Caki2 (cell line): Measurements from ENCODE around the gene TSC2. TPM values are rescaled to one million over a fixed set of nuclear protein-coding genes. Genes with fewer than 3 reads are reported as not detected.
"Not testable (repeated sequence)": the region's sequence is repeated elsewhere in the genome, so short reads cannot be mapped to it uniquely, and the experiment has no call there.

Source experiments
- DNase-seq: peaks from one replicate; pipeline ENCODE4 v3.0.0-alpha.2; 2015; ENCODE audit warnings: low read depth
- in situ Hi-C: cut with HindIII; loops from 2 replicates; pipeline ENCODE4 v1.10.0; 2016; ENCODE audit warnings: low sequenced_read_pairs, low pct_unique_long_range_greater_than_20kb, mixed read lengths
- total RNA-seq: library from RNA; depleted of rRNA; stranded (reverse); fragments of >200 nt; shearing (Covaris generic); gene quantifications from 2 replicates; pipeline ENCODE4 v1.2.3, GENCODE V29; 2014; ENCODE audit warnings: low replicate concordance; rRNA removed

TSC2 gene
- total RNA-seq, 1 experiment from 2014 or later = 31.5 TPM

GRCh38 chr16:2135770-2136490 is 88.1 kb downstream of the TSC2 start, which contains the start of gene PKD1:
TSS of gene PKD1 (minus strand) at chr16:2135898. CDS start at chr16:2135689, 209 bp downstream.
- in situ Hi-C loops = not testable (repeated sequence)
- peak; percentile 98 for DNase-seq

Other genes with a start within 250 kb of the TSC2 start
- gene HAGH, start 221.2 kb upstream of the TSC2 start, total RNA-seq = 205 and 219 TPM in 2 replicates
- gene FAHD1, start 220.8 kb upstream of the TSC2 start, total RNA-seq = 120 and 169 TPM in 2 replicates
- 41.4 and 49.6 TPM in 2 replicates for gene MEIOB, start 175.8 kb upstream of the TSC2 start, total RNA-seq
- gene HS3ST6, start 129.6 kb upstream of the TSC2 start, total RNA-seq = not detected in 2 replicates
- gene MSRB1, start 104.8 kb upstream of the TSC2 start, total RNA-seq = 275 and 288 TPM in 2 replicates
- gene RPL3L, start 93.3 kb upstream of the TSC2 start, total RNA-seq = not detected in 2 replicates
- 527 and 683 TPM in 2 replicates for gene NDUFB10, start 88.4 kb upstream of the TSC2 start, total RNA-seq
- 7,960 and 10,766 TPM in 2 replicates for gene RPS2, start 83.2 kb upstream of the TSC2 start, total RNA-seq
- not detected in 2 replicates for gene RNF151, start 81.1 kb upstream of the TSC2 start, total RNA-seq
- 128 and 160 TPM in 2 replicates for gene TBL3, start 75.9 kb upstream of the TSC2 start, total RNA-seq
- 0.24 TPM in 1 of 2 replicates, not detected in the other for gene NOXO1, start 66.5 kb upstream of the TSC2 start, total RNA-seq
- 55.9 and 56.8 TPM in 2 replicates for gene GFER, start 63.8 kb upstream of the TSC2 start, total RNA-seq
- gene SYNGR3, start 58.0 kb upstream of the TSC2 start, total RNA-seq = 37.8 and 44.9 TPM in 2 replicates
- 45.0 and 89.3 TPM in 2 replicates for gene ZNF598, start 38.2 kb upstream of the TSC2 start, total RNA-seq
- not detected in 2 replicates for gene NPW, start 28.2 kb upstream of the TSC2 start, total RNA-seq
- 30.3 and 32.4 TPM in 2 replicates for gene NHERF2, start 21.1 kb upstream of the TSC2 start, total RNA-seq
- 129 and 148 TPM in 2 replicates for gene NTHL1, start 151 bp upstream of the TSC2 start, total RNA-seq
- gene PKD1, start 87.9 kb downstream of the TSC2 start, total RNA-seq = 37.4 and 84.9 TPM in 2 replicates
- gene RAB26, start 100.6 kb downstream of the TSC2 start, total RNA-seq = 8.9 and 9.5 TPM in 2 replicates
- gene TRAF7, start 107.8 kb downstream of the TSC2 start, total RNA-seq = 94.4 and 101 TPM in 2 replicates
- gene CASKIN1, start 148.6 kb downstream of the TSC2 start, total RNA-seq = 0.03 TPM in 1 of 2 replicates, not detected in the other
- gene MLST8, start 157.5 kb downstream of the TSC2 start, total RNA-seq = 81.6 and 90.5 TPM in 2 replicates
- 0.12 and 1.1 TPM in 2 replicates for gene BRICD5, start 162.9 kb downstream of the TSC2 start, total RNA-seq
- gene PGP, start 166.9 kb downstream of the TSC2 start, total RNA-seq = 59.6 and 78.5 TPM in 2 replicates
- 45.6 and 67.7 TPM in 2 replicates for gene E4F1, start 175.6 kb downstream of the TSC2 start, total RNA-seq
- gene DNASE1L2, start 188.5 kb downstream of the TSC2 start, total RNA-seq = 0.98 TPM in 1 of 2 replicates, not detected in the other
- 120 and 165 TPM in 2 replicates for gene ECI1, start 203.6 kb downstream of the TSC2 start, total RNA-seq
- 151 and 155 TPM in 2 replicates for gene RNPS1, start 220.1 kb downstream of the TSC2 start, total RNA-seq